Kidney (tissue), 14 donors: ENCODE data around the gene HSPG2. TPM values are rescaled to one million over a fixed set of nuclear protein-coding genes. Genes with fewer than 3 reads are reported as not detected.

Experiments
- DNase-seq, 5 donors: peaks; one replicate each; pipeline ENCODE4 v3.0.0-alpha.2; 2013 to 2020
- FAIRE-seq: peaks from 2 replicates; lab custom pipeline; 2012; peaks lifted over from hg19 to GRCh38; lab: Jason Lieb, UNC
- H3K27ac ChIP-seq, 2 donors: one replicate each; pipeline ENCODE4 v1.7.0; 2013; ENCODE audit warnings: low read depth in 2 of 2, low read length in 2 of 2, inconsistent platforms in 1 of 2
- H3K27me3 ChIP-seq: one replicate; pipeline ENCODE4 v1.7.1; 2013; ENCODE audit warnings: low read length, inconsistent platforms; ENCODE audit not compliant: control insufficient read depth, insufficient read depth
- H3K36me3 ChIP-seq, 3 donors: one replicate each; pipeline versions ENCODE4 v1.7.0 to v1.7.1; 2013; ENCODE audit warnings: low read length in 3 of 3, control low read depth in 1 of 3, inconsistent platforms in 1 of 3; ENCODE audit not compliant: insufficient read depth in 3 of 3, control insufficient read depth in 2 of 3
- H3K4me1 ChIP-seq, 3 donors: one replicate each; pipeline versions ENCODE4 v1.7.0 to v1.7.1; 2013; ENCODE audit warnings: low read length in 3 of 3, inconsistent platforms in 1 of 3, low read depth in 1 of 3; ENCODE audit not compliant: control insufficient read depth in 2 of 3, insufficient read depth in 2 of 3
- H3K4me3 ChIP-seq, 3 donors: one replicate each; pipeline versions ENCODE4 v1.7.0 to v1.8.1; 2013; ENCODE audit warnings: low read length in 3 of 3, control low read depth in 1 of 3, inconsistent platforms in 1 of 3
- H3K9ac ChIP-seq, 3 donors: one replicate each; pipeline versions ENCODE4 v1.7.0 to v1.7.1; 2013; ENCODE audit warnings: low read length in 3 of 3, control low read depth in 1 of 3, inconsistent platforms in 1 of 3
- H3K9me3 ChIP-seq, 3 donors: one replicate each; pipeline versions ENCODE4 v1.7.0 to v1.7.1; 2013; ENCODE audit warnings: low read length in 3 of 3, control low read depth in 1 of 3, inconsistent platforms in 1 of 3; ENCODE audit not compliant: control insufficient read depth in 2 of 3, insufficient read depth in 1 of 3
- intact Hi-C: fragments of 100-400 bp; cut with DNase I; formaldehyde crosslinking; loops from one replicate; pipeline ENCODE4 v1.11.1; 2022
- polyA plus RNA-seq: library from polyadenylated mRNA; stranded (reverse); fragments of 350-450 nt; fragmentation: Illumina TruSeq; extraction: RNeasy Lipid Tissue Mini Kit (QIAGEN cat#74804); gene quantifications from one replicate; pipeline ENCODE4 v1.2.3, GENCODE V29; 2014; ENCODE audit warnings: low read depth, low replicate concordance; ENCODE audit not compliant: insufficient read depth
- total RNA-seq: library from RNA; stranded (reverse); fragmentation: NEBNext Ultra II Directional; extraction: Animal tissue kit (Norgen Biotek cat#: 25700); gene quantifications from one replicate; pipeline ENCODE4 v1.2.1, GENCODE V29; 2021
- TF ChIP-seq, protein P1 (sequence below): IDR thresholded peaks from 3 replicates; pipeline ENCODE4 v1.5.1; 2012; ENCODE audit warnings: mild to moderate bottlenecking, moderate library complexity, borderline replicate concordance; ENCODE audit not compliant: insufficient read depth; ENCODE audit errors: extremely low read depth
- donor health status: control.
- donor health status: control.
- donor health status: control.
- donor health status: control.
- donor health status: control.
- donor health status: DM: yes; HTN: yes; CAD: no.
- donor health status: Normal renal cell carcinoma (clear cell type).

Gene HSPG2
- total and polyA plus RNA-seq, 2 donors from 2014 or later: 60.4 to 510 TPM

DNA sequence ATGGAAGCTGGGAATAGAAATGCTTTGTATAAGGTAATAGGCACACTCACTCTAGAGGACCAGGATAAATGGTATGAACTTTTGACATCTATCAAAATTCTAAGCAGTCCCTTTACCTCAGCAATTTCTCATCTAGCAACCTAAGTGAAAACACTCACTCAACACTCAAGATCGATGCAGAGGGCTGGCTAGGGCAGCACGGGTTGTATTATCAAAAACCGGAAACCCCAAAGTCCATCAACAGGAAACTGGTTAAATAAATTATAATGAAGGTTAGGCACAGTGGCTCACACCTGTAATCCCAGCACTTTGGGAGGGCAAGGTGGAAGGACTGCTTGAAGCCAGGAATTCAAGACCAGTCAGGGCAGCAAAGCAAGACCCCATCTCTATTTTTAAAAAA, 163.5 kb downstream of the HSPG2 start:
- Histone ChIP-seq H3K36me3 (peaks cover 0 to 5% (median 0%) of the 10 kb centered on the region in 3 donors), H3K27ac (no peak overlapping the region), H3K4me3 (no peak overlapping the region), H3K4me1 (peaks cover 0 to 2% (median 0%) of the 10 kb centered on the region in 3 donors), H3K9me3 (no peaks in the 10 kb centered on the region), H3K9ac (no peak overlapping the region), H3K27me3 (no peaks in the 10 kb centered on the region)
- no peak for FAIRE-seq
- TF ChIP-seq, protein P1, sequence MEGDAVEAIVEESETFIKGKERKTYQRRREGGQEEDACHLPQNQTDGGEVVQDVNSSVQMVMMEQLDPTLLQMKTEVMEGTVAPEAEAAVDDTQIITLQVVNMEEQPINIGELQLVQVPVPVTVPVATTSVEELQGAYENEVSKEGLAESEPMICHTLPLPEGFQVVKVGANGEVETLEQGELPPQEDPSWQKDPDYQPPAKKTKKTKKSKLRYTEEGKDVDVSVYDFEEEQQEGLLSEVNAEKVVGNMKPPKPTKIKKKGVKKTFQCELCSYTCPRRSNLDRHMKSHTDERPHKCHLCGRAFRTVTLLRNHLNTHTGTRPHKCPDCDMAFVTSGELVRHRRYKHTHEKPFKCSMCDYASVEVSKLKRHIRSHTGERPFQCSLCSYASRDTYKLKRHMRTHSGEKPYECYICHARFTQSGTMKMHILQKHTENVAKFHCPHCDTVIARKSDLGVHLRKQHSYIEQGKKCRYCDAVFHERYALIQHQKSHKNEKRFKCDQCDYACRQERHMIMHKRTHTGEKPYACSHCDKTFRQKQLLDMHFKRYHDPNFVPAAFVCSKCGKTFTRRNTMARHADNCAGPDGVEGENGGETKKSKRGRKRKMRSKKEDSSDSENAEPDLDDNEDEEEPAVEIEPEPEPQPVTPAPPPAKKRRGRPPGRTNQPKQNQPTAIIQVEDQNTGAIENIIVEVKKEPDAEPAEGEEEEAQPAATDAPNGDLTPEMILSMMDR: no peak
- intact Hi-C loops: no loop called here
- no peak for DNase-seq

Other genes starting within 250 kb of the HSPG2 start
- gene USP48, start 154.2 kb downstream of the HSPG2 start, total RNA-seq: 62.8 TPM
- 16.7 TPM for gene USP48, start 154.2 kb downstream of the HSPG2 start, polyA plus RNA-seq
- gene LDLRAD2, start 125.0 kb downstream of the HSPG2 start, total RNA-seq: 0.79 TPM
- not detected for gene LDLRAD2, start 125.0 kb downstream of the HSPG2 start, polyA plus RNA-seq
- gene CELA3B, start 39.7 kb upstream of the HSPG2 start, total RNA-seq: not detected
- gene CELA3B, start 39.7 kb upstream of the HSPG2 start, polyA plus RNA-seq: not detected
- not detected for gene CELA3A, start 64.3 kb upstream of the HSPG2 start, total RNA-seq
- not detected for gene CELA3A, start 64.3 kb upstream of the HSPG2 start, polyA plus RNA-seq
- 248 TPM for gene CDC42, start 115.4 kb upstream of the HSPG2 start, total RNA-seq
- 207 TPM for gene CDC42, start 115.4 kb upstream of the HSPG2 start, polyA plus RNA-seq
- gene WNT4, start 205.8 kb upstream of the HSPG2 start, total RNA-seq: 0.69 TPM
- gene WNT4, start 205.8 kb upstream of the HSPG2 start, polyA plus RNA-seq: 0.45 TPM